PC-3 (cell line): ENCODE data around the gene FKTN. TPM values are rescaled to one million over a fixed set of nuclear protein-coding genes. Genes with fewer than 3 reads are reported as not detected.
"Not testable (repeated sequence)": the region's sequence is repeated elsewhere in the genome, so short reads cannot be mapped to it uniquely, and the experiment has no call there.

ENCODE experiments used
- ATAC-seq: fragments of 200-7000 bp; cut with Tn5 transposase; 2 replicates; pipeline ENCODE4 v1.9.1; 2020; ENCODE audit warnings: mild to moderate bottlenecking, moderate library complexity
- BruUV-seq: library from RNA; stranded (reverse); fragments of 400-500 nt; replicated peaks from 2 replicates; lab custom pipeline; 2021; lab: Mats Ljungman, UMichigan
- CTCF ChIA-PET: fragments of 300-600 bp; sonication (Branson Sonifier 250); formaldehyde crosslinking; loops from one replicate; lab custom pipeline; 2022; ENCODE audit warnings: antibody characterized with exemption; lab: Charles Lee
- POLR2A ChIA-PET: fragments of 300-600 bp; sonication (Branson Sonifier 250); formaldehyde crosslinking; loops from one replicate; lab custom pipeline; 2022; ENCODE audit warnings: antibody characterized with exemption; ENCODE audit not compliant: unreplicated experiment; lab: Charles Lee
- DNase-seq: peaks from one replicate; pipeline ENCODE4 v3.0.0-alpha.2; 2015
- H2AFZ ChIP-seq: fragments of 300-600 bp; sonication (generic); 2 replicates; pipeline ENCODE4 v1.6.0; 2016; ENCODE audit warnings: antibody characterized with exemption, low read length
- H3F3A ChIP-seq: fragments of 300-600 bp; sonication (generic); one replicate; pipeline ENCODE4 v1.6.0; 2017; ENCODE audit warnings: antibody characterized with exemption, low read length, control low read depth, mild to moderate bottlenecking; ENCODE audit not compliant: unreplicated experiment
- H3K27ac ChIP-seq: fragments of 300-600 bp; sonication (generic); 2 replicates; pipeline ENCODE4 v1.5.1; 2016; ENCODE audit warnings: mild to moderate bottlenecking, low read length
- H3K27me3 ChIP-seq: fragments of 300-600 bp; sonication (generic); 2 replicates; pipeline ENCODE4 v1.6.1; 2016; ENCODE audit warnings: low read length, mixed read lengths
- H3K36me3 ChIP-seq: fragments of 300-600 bp; sonication (generic); 2 replicates; pipeline ENCODE4 v1.6.1; 2016; ENCODE audit warnings: low read depth, mixed run types, low read length, mixed read lengths
- H3K4me1 ChIP-seq: fragments of 300-600 bp; sonication (generic); 2 replicates; pipeline ENCODE4 v1.5.1; 2016; ENCODE audit warnings: low read length; ENCODE audit not compliant: insufficient read depth
- H3K4me2 ChIP-seq: fragments of 300-600 bp; sonication (generic); 2 replicates; pipeline ENCODE4 v1.6.0; 2016; ENCODE audit warnings: low read length
- H3K4me3 ChIP-seq: fragments of 300-600 bp; sonication (generic); 2 replicates; pipeline ENCODE4 v1.5.1; 2016; ENCODE audit warnings: mild to moderate bottlenecking, low read length, mixed read lengths
- H3K79me2 ChIP-seq: fragments of 300-600 bp; sonication (generic); 2 replicates; pipeline ENCODE4 v1.6.1; 2017; ENCODE audit warnings: low read length, mixed read lengths
- H3K9ac ChIP-seq: fragments of 300-600 bp; sonication (generic); 2 replicates; pipeline ENCODE4 v1.6.0; 2016; ENCODE audit warnings: mild to moderate bottlenecking, low read length
- H3K9me2 ChIP-seq: fragments of 300-600 bp; sonication (generic); replicated peaks from 2 replicates; pipeline ENCODE4 v1.6.1; 2016; ENCODE audit warnings: mixed run types, low read length, mixed read lengths
- H3K9me3 ChIP-seq: fragments of 300-600 bp; sonication (generic); 2 replicates; pipeline ENCODE4 v1.6.1; 2016; ENCODE audit warnings: low read length, mixed read lengths
- H4K20me1 ChIP-seq: fragments of 300-600 bp; sonication (generic); 2 replicates; pipeline ENCODE4 v1.6.1; 2016; ENCODE audit warnings: low read length, mixed read lengths
- CTCF ChIP-seq: fragments of 300-600 bp; sonication (generic); conservative IDR thresholded peaks from 2 replicates; pipeline ENCODE4 v1.5.1; 2017; ENCODE audit warnings: antibody characterized with exemption, low read depth, mild to moderate bottlenecking, low read length
- EZH2 ChIP-seq: fragments of 300-600 bp; sonication (generic); IDR thresholded peaks from one replicate; pipeline ENCODE4 v1.6.1; 2017; ENCODE audit warnings: antibody characterized with exemption, mild to moderate bottlenecking, low read length; ENCODE audit not compliant: unreplicated experiment
- intact Hi-C: fragments of 100-400 bp; cut with micrococcal nuclease; formaldehyde crosslinking; loops from 2 replicates; pipeline ENCODE4 v1.9.0; 2023
- total RNA-seq: library from RNA; depleted of rRNA; stranded (reverse); fragments of >200 nt; gene quantifications from 2 replicates; pipeline ENCODE4 v1.2.3, GENCODE V29; 2014

Gene FKTN
- total RNA-seq, 1 experiment from 2014 or later, result 9.2 TPM

GRCh38 chr9:105520992-105521391 lies 36.9 kb upstream of the FKTN start:
- H3K9me2 ChIP-seq, H3K4me3 ChIP-seq, DNase-seq, H3K36me3 ChIP-seq, BruUV-seq, H3K4me1 ChIP-seq, intact Hi-C loops, H3F3A ChIP-seq, H2AFZ ChIP-seq, H4K20me1 ChIP-seq, CTCF ChIA-PET, H3K9me3 ChIP-seq, H3K27ac ChIP-seq, H3K4me2 ChIP-seq, ATAC-seq, H3K9ac ChIP-seq, POLR2A ChIA-PET, H3K79me2 ChIP-seq, H3K27me3 ChIP-seq: not testable (repeated sequence)

DNA sequence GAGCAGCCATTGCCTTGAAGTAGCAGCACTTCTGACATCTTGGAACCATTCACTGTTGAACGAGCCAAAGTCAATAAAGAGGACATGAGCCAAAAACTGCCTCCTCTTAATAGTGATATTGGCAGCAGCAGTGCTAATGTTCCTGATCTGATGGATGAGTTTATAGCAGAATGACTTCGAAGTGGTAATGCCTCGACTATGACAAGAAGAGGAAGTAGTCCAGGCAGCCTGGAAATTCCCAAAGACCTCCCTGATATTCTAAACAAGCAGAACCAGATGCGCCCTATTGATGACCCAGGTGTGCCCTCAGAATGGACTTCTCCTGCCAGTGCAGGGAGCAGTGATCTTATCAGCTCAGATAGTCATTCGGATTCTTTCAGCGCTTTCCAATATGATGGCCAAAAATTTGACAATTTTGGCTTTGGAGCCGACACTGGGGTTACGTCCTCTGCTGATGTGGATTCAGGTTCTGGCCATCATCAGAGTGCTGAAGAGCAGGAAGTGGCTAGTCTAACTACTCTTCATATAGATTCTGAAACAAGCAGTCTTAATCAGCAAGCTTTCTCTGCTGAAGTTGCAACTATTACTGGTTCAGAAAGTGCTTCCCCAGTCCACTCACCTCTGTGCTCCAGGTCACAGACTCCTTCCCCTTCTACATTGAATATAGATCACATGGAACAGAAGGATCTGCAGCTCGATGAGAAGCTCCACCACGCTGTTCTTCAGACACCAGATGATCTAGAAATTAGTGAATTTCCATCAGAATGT lies 35.1 kb upstream of the FKTN start:
- H3K9me3 ChIP-seq, H3K36me3 ChIP-seq, H4K20me1 ChIP-seq, intact Hi-C loops, POLR2A ChIA-PET, H3K4me1 ChIP-seq, H3K79me2 ChIP-seq, H3K4me2 ChIP-seq, H3K27me3 ChIP-seq, BruUV-seq, H2AFZ ChIP-seq, H3K9me2 ChIP-seq, H3K27ac ChIP-seq, CTCF ChIA-PET, DNase-seq, H3K4me3 ChIP-seq, H3K9ac ChIP-seq, H3F3A ChIP-seq, ATAC-seq: not testable (repeated sequence)

- Histone ChIP-seq H3K27me3 (no peaks in the 10 kb centered on the region), H4K20me1 (no peaks in the 10 kb centered on the region), H2AFZ (no peak overlapping the region), H3K79me2 (no peaks in the 10 kb centered on the region), H3K36me3 (no peaks in the 10 kb centered on the region), H3K9ac (no peak overlapping the region), H3K9me3 (no peaks in the 10 kb centered on the region), H3K4me1 (0 out of 2 replicates have a peak, but pooled peaks cover 3% of the 10 kb centered on the region), H3K4me2 (no peak overlapping the region), H3K27ac (no peak overlapping the region), H3K4me3 (no peak overlapping the region), H3F3A (no peaks in the 10 kb centered on the region), H3K9me2 (no peaks in the 10 kb centered on the region)
- no peak for ATAC-seq
- no TSS peak for BruUV-seq
- intact Hi-C loops, result no loop called here
- no peak for DNase-seq
- ChIA-PET CTCF (no interaction called here), POLR2A (no interaction called here)
- TF ChIP-seq EZH2 (no peak), CTCF (no peak)
These were observed 26.4 kb upstream of the FKTN start for GRCh38 chr9:105531530-105531929.
